Stimulated activated effector memory CD8-positive, alpha-beta T cell treated with anti-CD3 and anti-CD28 coated beads, Interleukin-12 subunit alpha, Interleukin-12 subunit beta, amount 100 ng/mL, for 72 hours (primary cell): ENCODE results near the gene SFT2D1.
A peak's percentile ranks its signal among the peaks of the same experiment; 100 is the strongest.
"Not testable (repeated sequence)": the region's sequence is repeated elsewhere in the genome, so short reads cannot be mapped to it uniquely, and the experiment has no call there.

ENCODE experiments used
- ATAC-seq: fragments of 150-1000 bp; cut with Tn5 transposase; 2 replicates; pipeline ENCODE4 v1.10.0; 2021
- DNase-seq, 2 donors: peaks; one replicate each; pipeline ENCODE4 v3.0.0; 2021 to 2022; ENCODE audit warnings: low spot score in 2 of 2
- H3K27ac Mint-ChIP-seq: one replicate; pipeline ENCODE4 v1.8.0; 2022; ENCODE audit warnings: mild to moderate bottlenecking, mixed read lengths
- H3K36me3 Mint-ChIP-seq: one replicate; pipeline ENCODE4 v1.8.0; 2022; ENCODE audit warnings: mild to moderate bottlenecking, mixed read lengths
- H3K4me1 Mint-ChIP-seq: one replicate; pipeline ENCODE4 v1.8.0; 2022; ENCODE audit warnings: mixed read lengths
- H3K4me3 Mint-ChIP-seq: one replicate; pipeline ENCODE4 v1.8.0; 2022; ENCODE audit warnings: mild to moderate bottlenecking, mixed read lengths
- H3K9me3 Mint-ChIP-seq: one replicate; pipeline ENCODE4 v1.8.0; 2022; ENCODE audit warnings: mixed read lengths

SFT2D1 gene

DNA sequence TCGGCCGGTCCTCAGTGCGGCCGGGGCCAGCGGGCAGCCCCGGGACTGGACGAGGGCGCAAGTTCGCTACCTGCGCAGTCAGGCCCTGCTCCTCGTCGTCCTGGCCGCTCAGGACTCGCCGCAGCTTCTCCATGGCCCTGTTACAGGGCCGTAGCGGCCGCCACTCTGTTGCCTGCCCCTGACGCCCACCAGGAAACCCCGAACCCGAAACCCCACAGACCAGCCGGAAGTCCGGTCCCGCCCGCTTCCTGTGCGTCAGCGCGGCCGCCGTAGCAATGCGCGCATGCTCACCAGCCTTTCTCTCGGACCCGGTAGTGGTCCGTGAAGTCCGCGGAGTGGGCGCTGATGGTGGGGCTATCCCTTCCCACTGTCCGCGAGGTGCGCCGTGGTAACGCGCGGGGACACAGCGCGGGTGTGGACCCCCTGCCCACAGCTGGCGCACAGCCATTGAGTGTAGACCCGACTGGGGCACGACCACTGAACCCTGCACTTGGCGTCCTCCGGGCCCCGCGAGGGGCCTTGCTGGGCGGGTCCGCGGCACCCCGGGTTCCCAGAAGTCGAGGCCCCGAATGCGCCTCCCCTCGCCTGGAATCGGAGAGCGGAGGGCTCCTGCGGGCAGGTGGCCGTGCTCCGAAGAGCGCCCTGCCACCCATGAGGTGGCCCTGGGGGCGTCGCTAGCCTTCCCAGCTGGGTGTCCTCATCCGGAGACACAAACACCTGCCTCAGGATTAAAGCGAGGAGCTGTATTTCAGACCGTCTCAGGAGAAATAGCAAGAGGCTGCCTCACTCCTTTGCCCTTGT, at the start of gene SFT2D1:
TSS of gene SFT2D1 (minus strand) at position 197 of the 801 bp plus-strand sequence. CDS start at position 133, 64 bp downstream.
- ATAC-seq, result peak; percentile 86
- Mint-ChIP-seq H3K4me1 (peaks cover 8% of the 10 kb centered on the region), H3K9me3 (no peaks in the 10 kb centered on the region), H3K27ac (peak within 1 kb of the TSS; percentile 84), H3K4me3 (peak within 1 kb of the TSS; percentile 80), H3K36me3 (peaks cover 9% of the 10 kb centered on the region)
- DNase-seq, result peak; percentile 75 to 96

GRCh38 chr6:166389119-166389518, 46.8 kb upstream of the SFT2D1 start:
- Mint-ChIP-seq H3K36me3 (no peaks in the 10 kb centered on the region), H3K27ac (no peak overlapping the region), H3K4me3 (no peak overlapping the region), H3K4me1 (no peaks in the 10 kb centered on the region), H3K9me3 (no peaks in the 10 kb centered on the region)
- DNase-seq (no peak), ATAC-seq (no peak)

DNA sequence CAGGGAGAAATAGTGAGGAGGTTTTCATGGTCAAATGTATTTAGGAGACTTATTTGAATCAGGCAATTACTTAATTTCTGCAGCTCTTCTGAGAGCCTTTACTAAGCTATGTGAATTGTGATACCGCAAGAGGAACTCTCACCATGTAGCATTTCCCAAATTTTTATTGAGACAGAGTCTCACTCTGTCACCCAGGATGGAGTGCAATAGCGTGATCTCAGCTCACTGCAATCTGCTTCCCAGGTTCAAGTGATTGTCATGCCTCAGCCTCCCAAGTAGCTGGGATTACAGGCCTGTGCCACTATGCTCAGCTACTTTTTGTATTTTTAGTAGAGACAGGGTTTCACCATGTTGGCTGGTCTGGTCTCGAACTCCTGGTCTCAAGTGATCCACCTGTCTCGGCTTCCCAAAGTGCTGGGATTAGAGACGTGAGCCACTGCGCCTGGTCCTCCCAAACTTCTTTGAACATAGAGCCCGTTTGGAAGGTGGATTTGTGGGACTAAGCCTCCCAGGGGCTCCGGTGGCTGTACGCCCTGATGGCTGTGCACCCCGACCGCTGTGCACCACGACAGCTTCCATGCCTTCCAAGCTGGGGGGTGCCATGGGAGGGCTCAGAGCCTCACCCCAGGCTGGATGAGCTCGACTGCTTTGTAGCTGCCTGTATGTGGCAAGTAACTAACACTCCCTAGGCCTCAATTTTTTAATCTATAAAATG, 46.1 kb upstream of the SFT2D1 start:
- DNase-seq, result no peak
- no peaks in the 10 kb centered on the region for H3K9me3 Mint-ChIP-seq
- no peaks in the 10 kb centered on the region for H3K36me3 Mint-ChIP-seq
- ATAC-seq, result no peak
- H3K27ac Mint-ChIP-seq, result no peak overlapping the region
- no peak overlapping the region for H3K4me3 Mint-ChIP-seq
- H3K4me1 Mint-ChIP-seq, result peaks cover 5% of the 10 kb centered on the region

GRCh38 chr6:166387642-166388289, 45.4 kb upstream of the SFT2D1 start:
- peaks cover 5% of the 10 kb centered on the region for H3K4me1 Mint-ChIP-seq
- H3K4me3 Mint-ChIP-seq, result no peak overlapping the region
- H3K27ac Mint-ChIP-seq, result no peak overlapping the region
- no peaks in the 10 kb centered on the region for H3K9me3 Mint-ChIP-seq
- no peaks in the 10 kb centered on the region for H3K36me3 Mint-ChIP-seq
- DNase-seq (no peak), ATAC-seq (no peak)

GRCh38 chr6:166387098-166387497, 44.8 kb upstream of the SFT2D1 start:
- H3K4me3 Mint-ChIP-seq, DNase-seq, H3K4me1 Mint-ChIP-seq, H3K27ac Mint-ChIP-seq, H3K9me3 Mint-ChIP-seq, H3K36me3 Mint-ChIP-seq, ATAC-seq: not testable (repeated sequence)

- Mint-ChIP-seq H3K4me1 (peaks cover 11% of the 10 kb centered on the region), H3K36me3 (no peaks in the 10 kb centered on the region), H3K4me3 (no peak overlapping the region), H3K9me3 (no peaks in the 10 kb centered on the region), H3K27ac (no peak overlapping the region)
- ATAC-seq (no peak), DNase-seq (no peak)
Observed at GRCh38 chr6:166386111-166386510, 43.8 kb upstream of the SFT2D1 start.

DNA sequence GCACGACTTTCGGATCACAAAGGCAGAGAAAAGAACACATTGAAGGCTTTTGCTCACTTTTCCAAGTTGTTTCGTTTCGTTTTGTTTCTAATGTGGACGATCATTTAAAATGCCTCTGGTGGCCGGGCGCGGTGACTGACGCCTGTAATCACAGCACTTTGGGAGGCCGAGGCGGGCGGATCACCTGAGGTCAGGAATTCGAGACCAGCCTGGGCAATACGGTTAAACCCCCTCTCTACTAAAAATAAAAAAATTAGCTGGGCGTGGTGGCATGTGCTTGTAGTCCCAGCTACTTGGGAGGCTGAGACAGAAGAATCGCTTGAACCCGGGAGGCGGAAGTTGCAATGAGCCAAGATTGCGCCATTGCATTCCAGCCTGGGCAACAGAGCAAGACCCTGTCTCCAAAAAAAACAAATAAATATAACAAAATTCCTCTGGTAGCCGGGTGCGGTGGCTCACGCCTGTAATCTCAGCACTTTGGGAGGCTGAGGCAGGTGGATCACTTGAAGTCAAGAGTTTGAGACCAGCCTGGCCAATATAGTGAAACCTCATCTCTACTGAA, 41.5 kb upstream of the SFT2D1 start:
- H3K9me3 Mint-ChIP-seq, ATAC-seq, DNase-seq, H3K36me3 Mint-ChIP-seq: not testable (repeated sequence)
- peak overlapping the region; percentile 85 for H3K4me3 Mint-ChIP-seq
- H3K27ac Mint-ChIP-seq, result peak overlapping the region; percentile 54
- peaks cover 12% of the 10 kb centered on the region for H3K4me1 Mint-ChIP-seq

- Mint-ChIP-seq H3K36me3 (no peaks in the 10 kb centered on the region), H3K9me3 (no peaks in the 10 kb centered on the region), H3K4me1 (peaks cover 12% of the 10 kb centered on the region), H3K4me3 (peak within 1 kb of the TSS; percentile 85), H3K27ac (peak within 1 kb of the TSS; percentile 54)
- peak; percentile 95 for DNase-seq
- ATAC-seq, result peak; percentile 96
Observed at GRCh38 chr6:166382933-166383801, 40.8 kb upstream of the SFT2D1 start, which contains the start of gene MPC1. Gene MPC1, minus strand, starts transcription at chr6:166382940. Its CDS starts 64 bp downstream, at chr6:166382876.

- Mint-ChIP-seq H3K4me1 (peaks cover 12% of the 10 kb centered on the region), H3K9me3 (no peaks in the 10 kb centered on the region), H3K27ac (no peak overlapping the region), H3K36me3 (no peaks in the 10 kb centered on the region), H3K4me3 (peak overlapping the region; percentile 85)
- DNase-seq, result no peak
- peak; percentile 26 for ATAC-seq
Observed at GRCh38 chr6:166382500-166382932, 40.2 kb upstream of the SFT2D1 start.

GRCh38 chr6:166381733-166382499, 39.6 kb upstream of the SFT2D1 start:
- peak; percentile 56 for ATAC-seq
- Mint-ChIP-seq H3K27ac (peak overlapping the region; percentile 41), H3K4me3 (peak overlapping the region; percentile 85), H3K4me1 (peaks cover 12% of the 10 kb centered on the region), H3K36me3 (no peaks in the 10 kb centered on the region), H3K9me3 (no peaks in the 10 kb centered on the region)
- peak; percentile 70 to 89 for DNase-seq

- Mint-ChIP-seq H3K9me3 (no peaks in the 10 kb centered on the region), H3K36me3 (no peaks in the 10 kb centered on the region), H3K4me1 (peaks cover 12% of the 10 kb centered on the region), H3K4me3 (peak overlapping the region; percentile 85), H3K27ac (peak overlapping the region; percentile 41)
- DNase-seq (no peak), ATAC-seq (no peak)
Observed at GRCh38 chr6:166381381-166381732, 39.0 kb upstream of the SFT2D1 start.

DNA sequence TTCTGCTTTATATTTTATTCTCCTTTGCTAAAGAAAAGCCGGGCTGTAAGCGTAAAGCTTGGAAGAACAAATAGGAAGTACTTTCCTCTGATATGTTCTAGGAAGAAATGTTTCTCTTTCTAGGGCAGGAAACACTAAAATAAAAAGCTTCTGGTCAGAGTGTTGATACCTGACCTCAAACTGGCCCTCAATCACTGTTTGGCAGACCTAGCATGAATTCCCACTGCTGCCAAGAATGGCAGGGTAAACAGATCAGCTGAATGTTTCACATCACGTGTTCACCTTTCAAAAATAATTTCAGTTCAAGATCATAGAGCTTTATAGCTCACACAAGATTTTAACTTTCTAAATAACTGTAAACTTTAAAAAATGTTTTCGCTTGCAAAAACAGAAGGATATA, 37.5 kb upstream of the SFT2D1 start:
- Mint-ChIP-seq H3K4me3 (no peak overlapping the region), H3K4me1 (peaks cover 12% of the 10 kb centered on the region), H3K27ac (no peak overlapping the region), H3K36me3 (no peaks in the 10 kb centered on the region), H3K9me3 (no peaks in the 10 kb centered on the region)
- DNase-seq (no peak), ATAC-seq (no peak)

- Mint-ChIP-seq H3K27ac (no peak overlapping the region), H3K9me3 (no peaks in the 10 kb centered on the region), H3K4me1 (peaks cover 12% of the 10 kb centered on the region), H3K4me3 (no peak overlapping the region), H3K36me3 (no peaks in the 10 kb centered on the region)
- DNase-seq (no peak), ATAC-seq (no peak)
Observed at GRCh38 chr6:166379103-166379586, 36.8 kb upstream of the SFT2D1 start.

- no peak for DNase-seq
- H3K4me1 Mint-ChIP-seq, result peaks cover 6% of the 10 kb centered on the region
- H3K27ac Mint-ChIP-seq, result no peak overlapping the region
- no peak for ATAC-seq
- H3K9me3 Mint-ChIP-seq, result no peaks in the 10 kb centered on the region
- no peak overlapping the region for H3K4me3 Mint-ChIP-seq
- no peaks in the 10 kb centered on the region for H3K36me3 Mint-ChIP-seq
Observed at GRCh38 chr6:166377721-166378120, 35.4 kb upstream of the SFT2D1 start.
